GM23338 (cell line): Measurements from ENCODE around the gene HSF5. TPM values are rescaled to one million over a fixed set of nuclear protein-coding genes. Genes with fewer than 3 reads are reported as not detected.

Experiments used
- ATAC-seq: fragments of 200-7000 bp; cut with Tn5 transposase; 3 replicates; pipeline ENCODE4 v1.9.1; 2020
- DNase-seq: peaks from one replicate; pipeline ENCODE4 v3.0.0-alpha.2; 2015; ENCODE audit warnings: low spot score
- H2AFZ ChIP-seq: fragments of 200-600 bp; sonication (generic); 2 replicates; pipeline ENCODE4 v1.8.0; 2016; ENCODE audit warnings: antibody characterized with exemption, mild to moderate bottlenecking, moderate library complexity
- H3F3A ChIP-seq: fragments of 200-600 bp; sonication (generic); replicated peaks from 2 replicates; pipeline ENCODE4 v1.8.0; 2017; ENCODE audit warnings: antibody characterized with exemption, mixed run types, low read depth
- H3K27ac ChIP-seq: fragments of 200-600 bp; sonication (generic); 2 replicates; pipeline ENCODE4 v1.6.1; 2016; ENCODE audit warnings: low read depth
- H3K27me3 ChIP-seq: fragments of 200-600 bp; sonication (generic); 2 replicates; pipeline ENCODE4 v1.8.0; 2016; ENCODE audit warnings: mild to moderate bottlenecking, mixed run types, moderate library complexity; ENCODE audit not compliant: insufficient read depth
- H3K36me3 ChIP-seq: fragments of 200-600 bp; sonication (generic); 2 replicates; pipeline ENCODE4 v1.8.0; 2016; ENCODE audit warnings: mild to moderate bottlenecking; ENCODE audit not compliant: insufficient read depth
- H3K4me1 ChIP-seq: fragments of 200-600 bp; sonication (generic); 2 replicates; pipeline ENCODE4 v1.8.0; 2016; ENCODE audit warnings: mild to moderate bottlenecking, moderate library complexity; ENCODE audit not compliant: insufficient read depth
- H3K4me2 ChIP-seq: fragments of 200-600 bp; sonication (generic); 2 replicates; pipeline ENCODE4 v1.7.1; 2017; ENCODE audit warnings: mixed run types
- H3K4me3 ChIP-seq: fragments of 200-600 bp; sonication (generic); 2 replicates; pipeline ENCODE4 v1.6.1; 2016; ENCODE audit warnings: mixed run types
- H3K79me2 ChIP-seq: fragments of 200-600 bp; sonication (generic); replicated peaks from 2 replicates; pipeline ENCODE4 v1.8.0; 2017; ENCODE audit warnings: mild to moderate bottlenecking; ENCODE audit not compliant: insufficient read depth
- H3K9me2 ChIP-seq: fragments of 200-600 bp; sonication (generic); 2 replicates; pipeline ENCODE4 v1.8.0; 2017; ENCODE audit not compliant: insufficient read depth
- H4K20me1 ChIP-seq: fragments of 200-600 bp; sonication (generic); replicated peaks from 2 replicates; pipeline ENCODE4 v1.8.0; 2017; ENCODE audit warnings: mild to moderate bottlenecking; ENCODE audit not compliant: insufficient read depth
- H3K27ac Mint-ChIP-seq: 2 replicates; pipeline ENCODE4 v1.8.0; 2020; ENCODE audit warnings: inconsistent platforms, mild to moderate bottlenecking, moderate library complexity, mixed read lengths
- H3K27me3 Mint-ChIP-seq: 3 replicates; pipeline ENCODE4 v1.8.0; 2022; ENCODE audit warnings: low read depth, mild to moderate bottlenecking, moderate library complexity, mixed read lengths, inconsistent platforms; ENCODE audit not compliant: insufficient read depth, poor library complexity
- H3K36me3 Mint-ChIP-seq: 3 replicates; pipeline ENCODE4 v1.8.0; 2021; ENCODE audit warnings: low read depth, mild to moderate bottlenecking, inconsistent platforms, moderate library complexity, mixed read lengths
- H3K4me1 Mint-ChIP-seq: 3 replicates; pipeline ENCODE4 v1.8.0; 2020; ENCODE audit warnings: mild to moderate bottlenecking, inconsistent platforms, mixed read lengths
- H3K4me3 Mint-ChIP-seq: 3 replicates; pipeline ENCODE4 v1.8.0; 2021; ENCODE audit warnings: moderate library complexity, mild to moderate bottlenecking, inconsistent platforms, mixed read lengths
- H3K9me3 Mint-ChIP-seq: 3 replicates; pipeline ENCODE4 v1.8.0; 2020; ENCODE audit warnings: moderate library complexity, mild to moderate bottlenecking, inconsistent platforms, mixed read lengths
- CREB1 ChIP-seq: fragments of 250-450 bp; sonication (Bioruptor Pico); IDR thresholded peaks from 2 replicates; pipeline ENCODE4 v1.5.0; 2020; ENCODE audit warnings: low read depth, mild to moderate bottlenecking, moderate library complexity
- EZH2 ChIP-seq: fragments of 200-600 bp; sonication (generic); IDR thresholded peaks from one replicate; pipeline ENCODE4 v1.8.0; 2017; ENCODE audit warnings: antibody characterized with exemption, mild to moderate bottlenecking, low read depth; ENCODE audit not compliant: unreplicated experiment
- NANOG ChIP-seq: IDR thresholded peaks from 2 replicates; pipeline ENCODE4 v1.6.1; 2016; ENCODE audit warnings: antibody characterized with exemption, borderline replicate concordance
- POLR2AphosphoS5 ChIP-seq: IDR thresholded peaks from 2 replicates; pipeline ENCODE4 v1.6.1; 2016; ENCODE audit warnings: antibody characterized with exemption, low read depth
- STAT1 ChIP-seq: IDR thresholded peaks from one replicate; pipeline ENCODE4 v1.6.1; 2016; ENCODE audit warnings: antibody characterized with exemption; ENCODE audit not compliant: unreplicated experiment
- ZNF114 ChIP-seq: fragments of 250-450 bp; sonication (Bioruptor Pico); IDR thresholded peaks from 2 replicates; pipeline ENCODE4 v1.5.0; 2020; ENCODE audit warnings: mild to moderate bottlenecking, moderate library complexity
- ZNF331 ChIP-seq: fragments of 250-450 bp; sonication (Bioruptor Pico); IDR thresholded peaks from 2 replicates; pipeline ENCODE4 v1.5.0; 2020; ENCODE audit warnings: low read depth, mild to moderate bottlenecking, moderate library complexity
- polyA plus RNA-seq: library from polyadenylated mRNA; unstranded; fragments of >200 nt; fragmentation: Nextera tagmentation; extraction: Ambion mirVana; gene quantifications from 2 replicates; pipeline ENCODE4 v1.2.1, GENCODE V29; 2016
- total RNA-seq: library from RNA; depleted of rRNA; stranded (reverse); fragments of >200 nt; shearing (Covaris generic); gene quantifications from 2 replicates; pipeline ENCODE4 v1.2.3, GENCODE V29; 2014
- TF ChIP-seq, protein P1 (sequence below): IDR thresholded peaks from 2 replicates; pipeline ENCODE4 v1.6.1; 2016; ENCODE audit warnings: antibody characterized with exemption
- TF ChIP-seq, protein P2 (sequence below), 2 experiments: fragments of 200-600 bp in 1 of 2; sonication (generic) in 1 of 2; conservative IDR thresholded peaks; 2 replicates each; pipeline versions ENCODE4 v1.5.1 to v1.6.1; 2016 to 2017; ENCODE audit warnings: antibody characterized with exemption in 2 of 2, low read depth in 2 of 2, mild to moderate bottlenecking in 2 of 2, moderate library complexity in 1 of 2
- TF ChIP-seq, protein P3 (sequence below): fragments of 250-450 bp; sonication (Bioruptor Pico); IDR thresholded peaks from 2 replicates; pipeline ENCODE4 v1.5.0; 2020; ENCODE audit warnings: mild to moderate bottlenecking, moderate library complexity

Gene HSF5
- total and polyA plus RNA-seq, 2 experiments from 2014 or later, result 0.24 TPM; not detected in 1

DNA sequence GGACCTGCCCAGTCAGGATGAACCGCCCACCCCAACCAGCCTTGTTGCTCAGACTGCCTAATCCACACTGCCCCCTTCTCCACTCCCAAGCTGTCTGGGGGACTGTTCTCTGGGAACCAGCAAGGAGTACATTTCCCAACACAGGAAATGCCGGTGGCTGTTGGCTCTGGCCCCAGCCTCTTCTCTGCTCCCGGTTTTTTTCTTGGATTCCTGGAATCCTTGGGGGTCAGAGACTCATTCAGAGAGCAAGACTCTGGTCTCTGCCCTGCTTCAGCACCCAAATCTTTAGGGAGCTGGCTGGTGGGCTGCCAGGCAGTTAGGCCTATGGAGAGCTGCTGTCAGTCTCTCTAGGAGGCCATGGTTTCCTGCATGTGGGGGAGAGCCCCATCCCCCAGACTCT lies 37.0 kb upstream of the HSF5 start (continued):
- TF ChIP-seq, protein P1, sequence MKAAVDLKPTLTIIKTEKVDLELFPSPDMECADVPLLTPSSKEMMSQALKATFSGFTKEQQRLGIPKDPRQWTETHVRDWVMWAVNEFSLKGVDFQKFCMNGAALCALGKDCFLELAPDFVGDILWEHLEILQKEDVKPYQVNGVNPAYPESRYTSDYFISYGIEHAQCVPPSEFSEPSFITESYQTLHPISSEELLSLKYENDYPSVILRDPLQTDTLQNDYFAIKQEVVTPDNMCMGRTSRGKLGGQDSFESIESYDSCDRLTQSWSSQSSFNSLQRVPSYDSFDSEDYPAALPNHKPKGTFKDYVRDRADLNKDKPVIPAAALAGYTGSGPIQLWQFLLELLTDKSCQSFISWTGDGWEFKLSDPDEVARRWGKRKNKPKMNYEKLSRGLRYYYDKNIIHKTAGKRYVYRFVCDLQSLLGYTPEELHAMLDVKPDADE, result no peak
- TF ChIP-seq EZH2 (no peak), NANOG (no peak)
- TF ChIP-seq, protein P2, sequence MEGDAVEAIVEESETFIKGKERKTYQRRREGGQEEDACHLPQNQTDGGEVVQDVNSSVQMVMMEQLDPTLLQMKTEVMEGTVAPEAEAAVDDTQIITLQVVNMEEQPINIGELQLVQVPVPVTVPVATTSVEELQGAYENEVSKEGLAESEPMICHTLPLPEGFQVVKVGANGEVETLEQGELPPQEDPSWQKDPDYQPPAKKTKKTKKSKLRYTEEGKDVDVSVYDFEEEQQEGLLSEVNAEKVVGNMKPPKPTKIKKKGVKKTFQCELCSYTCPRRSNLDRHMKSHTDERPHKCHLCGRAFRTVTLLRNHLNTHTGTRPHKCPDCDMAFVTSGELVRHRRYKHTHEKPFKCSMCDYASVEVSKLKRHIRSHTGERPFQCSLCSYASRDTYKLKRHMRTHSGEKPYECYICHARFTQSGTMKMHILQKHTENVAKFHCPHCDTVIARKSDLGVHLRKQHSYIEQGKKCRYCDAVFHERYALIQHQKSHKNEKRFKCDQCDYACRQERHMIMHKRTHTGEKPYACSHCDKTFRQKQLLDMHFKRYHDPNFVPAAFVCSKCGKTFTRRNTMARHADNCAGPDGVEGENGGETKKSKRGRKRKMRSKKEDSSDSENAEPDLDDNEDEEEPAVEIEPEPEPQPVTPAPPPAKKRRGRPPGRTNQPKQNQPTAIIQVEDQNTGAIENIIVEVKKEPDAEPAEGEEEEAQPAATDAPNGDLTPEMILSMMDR (conservative IDR thresholded peaks at IDR 0.05; ENCODE audit: low read depth in 2 of 2), result no peak

DNA sequence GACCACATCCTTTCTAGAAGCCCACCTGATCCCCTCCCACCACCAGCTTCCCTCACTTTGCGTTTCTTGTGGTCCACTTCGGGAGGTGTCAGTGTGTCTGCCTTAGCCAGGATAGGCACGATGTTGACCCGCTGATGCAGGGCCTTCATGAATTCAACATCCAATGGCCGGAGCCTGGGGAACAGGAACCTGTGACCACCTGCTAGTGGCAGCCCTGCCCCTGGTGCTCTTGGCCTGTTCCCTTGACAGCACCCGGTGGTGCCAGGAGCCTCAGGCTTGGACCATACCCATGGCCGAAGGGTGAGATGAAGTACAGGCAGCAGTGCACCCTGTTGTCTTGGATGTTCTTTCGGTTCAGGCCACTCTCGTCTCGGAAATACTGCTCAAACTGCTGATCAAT lies 33.5 kb upstream of the HSF5 start:
- H4K20me1 ChIP-seq, result no peaks in the 10 kb centered on the region
- H3K9me2 ChIP-seq, result 0 out of 2 replicates have a peak, but pooled peaks cover 4% of the 10 kb centered on the region
- no peak for ATAC-seq
- Mint-ChIP-seq H3K27me3 (peaks cover 16% of the 10 kb centered on the region), H3K36me3 (no peaks in the 10 kb centered on the region; the same call in 2 of the 3 replicates), H3K9me3 (no peaks in the 10 kb centered on the region), H3K27ac (no peak overlapping the region), H3K4me1 (peaks cover 25% of the 10 kb centered on the region), H3K4me3 (no peak overlapping the region)
- no peak for DNase-seq
- no peaks in the 10 kb centered on the region for H3K36me3 ChIP-seq
- H3K4me1 ChIP-seq, result peaks cover 9% of the 10 kb centered on the region
- H3K27ac ChIP-seq, result no peak overlapping the region
- H3K79me2 ChIP-seq, result 0 out of 2 replicates have a peak, but pooled peaks cover 5% of the 10 kb centered on the region
- H2AFZ ChIP-seq, result no peak overlapping the region
- H3K4me3 ChIP-seq, result no peak overlapping the region
- no peak overlapping the region for H3K4me2 ChIP-seq
- H3K27me3 ChIP-seq, result no peaks in the 10 kb centered on the region
- TF ChIP-seq STAT1, result no peak
- no peak for TF ChIP-seq ZNF331
- TF ChIP-seq CREB1 (CRISPR knock-in tag), result no peak
- TF ChIP-seq, protein P2 (conservative IDR thresholded peaks at IDR 0.05; ENCODE audit: low read depth in 2 of 2), result no peak
- TF ChIP-seq ZNF114 (CRISPR knock-in tag), result no peak
- TF ChIP-seq, protein P1, result no peak
- TF ChIP-seq, protein P3, sequence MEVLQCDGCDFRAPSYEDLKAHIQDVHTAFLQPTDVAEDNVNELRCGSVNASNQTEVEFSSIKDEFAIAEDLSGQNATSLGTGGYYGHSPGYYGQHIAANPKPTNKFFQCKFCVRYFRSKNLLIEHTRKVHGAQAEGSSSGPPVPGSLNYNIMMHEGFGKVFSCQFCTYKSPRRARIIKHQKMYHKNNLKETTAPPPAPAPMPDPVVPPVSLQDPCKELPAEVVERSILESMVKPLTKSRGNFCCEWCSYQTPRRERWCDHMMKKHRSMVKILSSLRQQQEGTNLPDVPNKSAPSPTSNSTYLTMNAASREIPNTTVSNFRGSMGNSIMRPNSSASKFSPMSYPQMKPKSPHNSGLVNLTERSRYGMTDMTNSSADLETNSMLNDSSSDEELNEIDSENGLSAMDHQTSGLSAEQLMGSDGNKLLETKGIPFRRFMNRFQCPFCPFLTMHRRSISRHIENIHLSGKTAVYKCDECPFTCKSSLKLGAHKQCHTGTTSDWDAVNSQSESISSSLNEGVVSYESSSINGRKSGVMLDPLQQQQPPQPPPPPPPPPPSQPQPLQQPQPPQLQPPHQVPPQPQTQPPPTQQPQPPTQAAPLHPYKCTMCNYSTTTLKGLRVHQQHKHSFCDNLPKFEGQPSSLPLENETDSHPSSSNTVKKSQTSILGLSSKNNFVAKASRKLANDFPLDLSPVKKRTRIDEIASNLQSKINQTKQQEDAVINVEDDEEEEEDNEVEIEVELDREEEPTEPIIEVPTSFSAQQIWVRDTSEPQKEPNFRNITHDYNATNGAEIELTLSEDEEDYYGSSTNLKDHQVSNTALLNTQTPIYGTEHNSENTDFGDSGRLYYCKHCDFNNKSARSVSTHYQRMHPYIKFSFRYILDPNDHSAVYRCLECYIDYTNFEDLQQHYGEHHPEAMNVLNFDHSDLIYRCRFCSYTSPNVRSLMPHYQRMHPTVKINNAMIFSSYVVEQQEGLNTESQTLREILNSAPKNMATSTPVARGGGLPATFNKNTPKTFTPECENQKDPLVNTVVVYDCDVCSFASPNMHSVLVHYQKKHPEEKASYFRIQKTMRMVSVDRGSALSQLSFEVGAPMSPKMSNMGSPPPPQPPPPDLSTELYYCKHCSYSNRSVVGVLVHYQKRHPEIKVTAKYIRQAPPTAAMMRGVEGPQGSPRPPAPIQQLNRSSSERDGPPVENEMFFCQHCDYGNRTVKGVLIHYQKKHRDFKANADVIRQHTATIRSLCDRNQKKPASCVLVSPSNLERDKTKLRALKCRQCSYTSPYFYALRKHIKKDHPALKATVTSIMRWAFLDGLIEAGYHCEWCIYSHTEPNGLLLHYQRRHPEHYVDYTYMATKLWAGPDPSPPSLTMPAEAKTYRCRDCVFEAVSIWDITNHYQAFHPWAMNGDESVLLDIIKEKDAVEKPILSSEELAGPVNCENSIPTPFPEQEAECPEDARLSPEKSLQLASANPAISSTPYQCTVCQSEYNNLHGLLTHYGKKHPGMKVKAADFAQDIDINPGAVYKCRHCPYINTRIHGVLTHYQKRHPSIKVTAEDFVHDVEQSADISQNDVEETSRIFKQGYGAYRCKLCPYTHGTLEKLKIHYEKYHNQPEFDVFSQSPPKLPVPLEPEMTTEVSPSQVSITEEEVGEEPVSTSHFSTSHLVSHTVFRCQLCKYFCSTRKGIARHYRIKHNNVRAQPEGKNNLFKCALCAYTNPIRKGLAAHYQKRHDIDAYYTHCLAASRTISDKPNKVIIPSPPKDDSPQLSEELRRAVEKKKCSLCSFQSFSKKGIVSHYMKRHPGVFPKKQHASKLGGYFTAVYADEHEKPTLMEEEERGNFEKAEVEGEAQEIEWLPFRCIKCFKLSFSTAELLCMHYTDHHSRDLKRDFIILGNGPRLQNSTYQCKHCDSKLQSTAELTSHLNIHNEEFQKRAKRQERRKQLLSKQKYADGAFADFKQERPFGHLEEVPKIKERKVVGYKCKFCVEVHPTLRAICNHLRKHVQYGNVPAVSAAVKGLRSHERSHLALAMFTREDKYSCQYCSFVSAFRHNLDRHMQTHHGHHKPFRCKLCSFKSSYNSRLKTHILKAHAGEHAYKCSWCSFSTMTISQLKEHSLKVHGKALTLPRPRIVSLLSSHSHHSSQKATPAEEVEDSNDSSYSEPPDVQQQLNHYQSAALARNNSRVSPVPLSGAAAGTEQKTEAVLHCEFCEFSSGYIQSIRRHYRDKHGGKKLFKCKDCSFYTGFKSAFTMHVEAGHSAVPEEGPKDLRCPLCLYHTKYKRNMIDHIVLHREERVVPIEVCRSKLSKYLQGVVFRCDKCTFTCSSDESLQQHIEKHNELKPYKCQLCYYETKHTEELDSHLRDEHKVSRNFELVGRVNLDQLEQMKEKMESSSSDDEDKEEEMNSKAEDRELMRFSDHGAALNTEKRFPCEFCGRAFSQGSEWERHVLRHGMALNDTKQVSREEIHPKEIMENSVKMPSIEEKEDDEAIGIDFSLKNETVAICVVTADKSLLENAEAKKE, result no peak
- no peak for TF ChIP-seq POLR2AphosphoS5
- H3F3A ChIP-seq, result peaks cover 7% of the 10 kb centered on the region; the same call in 1 of the 2 replicates
